NCI-H128 (cell line): ENCODE measurements around the gene DIO1.

Experiments
- DNase-seq: peaks from one replicate; lab custom pipeline; 2025; ENCODE audit not compliant: unreplicated experiment; lab: John Stamatoyannopoulos, UW

DIO1 gene

GRCh38 chr1:53892911-53893310 is 1.1 kb upstream of the DIO1 start:
- DNase-seq = no peak

GRCh38 chr1:53894644-53895043 is 657 bp downstream of the DIO1 start:
- DNase-seq = no peak

- DNase-seq = no peak
Observed at GRCh38 chr1:53895421-53895820, 1.4 kb downstream of the DIO1 start.

- no peak for DNase-seq
Observed at GRCh38 chr1:53896635-53897229, 2.7 kb downstream of the DIO1 start.

- no peak for DNase-seq
Observed at GRCh38 chr1:53899206-53899628, 5.2 kb downstream of the DIO1 start.

GRCh38 chr1:53899708-53900107 is 5.7 kb downstream of the DIO1 start:
- no peak for DNase-seq

- no peak for DNase-seq
Observed at GRCh38 chr1:53902235-53903138, 8.5 kb downstream of the DIO1 start.

GRCh38 chr1:53905509-53905908 is 11.5 kb downstream of the DIO1 start:
- no peak for DNase-seq

- DNase-seq = no peak
Observed at GRCh38 chr1:53906121-53906520, 12.1 kb downstream of the DIO1 start.

- DNase-seq = no peak
Observed at GRCh38 chr1:53909946-53910345, 16.0 kb downstream of the DIO1 start.

GRCh38 chr1:53911442-53911841 is 17.5 kb downstream of the DIO1 start:
- DNase-seq = no peak

- DNase-seq = no peak
Observed at GRCh38 chr1:53913352-53914033, 19.5 kb downstream of the DIO1 start.

GRCh38 chr1:53918343-53918742 is 24.4 kb downstream of the DIO1 start:
- DNase-seq = no peak

- no peak for DNase-seq
Observed at GRCh38 chr1:53919675-53920066, 25.7 kb downstream of the DIO1 start.

GRCh38 chr1:53927376-53927881 is 33.4 kb downstream of the DIO1 start:
- no peak for DNase-seq

GRCh38 chr1:53929246-53929960 is 35.4 kb downstream of the DIO1 start:
- no peak for DNase-seq

- no peak for DNase-seq
Observed at GRCh38 chr1:53930932-53931331, 36.9 kb downstream of the DIO1 start.

GRCh38 chr1:53931523-53931922 is 37.5 kb downstream of the DIO1 start:
- no peak for DNase-seq

GRCh38 chr1:53934170-53934765 is 40.3 kb downstream of the DIO1 start:
- no peak for DNase-seq

GRCh38 chr1:53936430-53936829 is 42.4 kb downstream of the DIO1 start:
- no peak for DNase-seq
